Fibroblast of skin of left quadriceps (primary cell): Measurements from ENCODE around the gene PRKCSH.
A peak's percentile ranks its signal among the peaks of the same experiment; 100 is the strongest.
"Not testable (repeated sequence)": the region's sequence is repeated elsewhere in the genome, so short reads cannot be mapped to it uniquely, and the experiment has no call there.

Experiments
- DNase-seq, 2 experiments: peaks; one replicate each; pipeline ENCODE4 v3.0.0-alpha.2; 2013; ENCODE audit warnings: low read depth in 2 of 2

PRKCSH gene

GRCh38 chr19:11435057-11435832 lies at the start of gene PRKCSH, which contains the start of gene ODAD3:
PRKCSH (plus strand) TSS chr19:11435635; CDS start chr19:11436118, 483 bp downstream.
ODAD3 (minus strand) TSS chr19:11435121; CDS start chr19:11435016, 105 bp downstream.
- peak; percentile 100 for DNase-seq

- no peak for DNase-seq
Measured at GRCh38 chr19:11387162-11388034, 48.0 kb upstream of the PRKCSH start.

GRCh38 chr19:11390359-11390758 lies 45.1 kb upstream of the PRKCSH start:
- no peak for DNase-seq

GRCh38 chr19:11390933-11391680 lies 44.3 kb upstream of the PRKCSH start:
- no peak for DNase-seq

GRCh38 chr19:11397089-11397610 lies 38.3 kb upstream of the PRKCSH start:
- DNase-seq = no peak

- no peak for DNase-seq
Measured at GRCh38 chr19:11399667-11400066, 35.8 kb upstream of the PRKCSH start.

GRCh38 chr19:11400798-11401197 lies 34.6 kb upstream of the PRKCSH start:
- no peak for DNase-seq

- DNase-seq = no peak
Measured at GRCh38 chr19:11401808-11402543, 33.5 kb upstream of the PRKCSH start.

- no peak for DNase-seq
Measured at GRCh38 chr19:11404588-11405222, 30.7 kb upstream of the PRKCSH start.

- no peak for DNase-seq
Measured at GRCh38 chr19:11405846-11406643, 29.4 kb upstream of the PRKCSH start.

GRCh38 chr19:11406703-11407236 lies 28.7 kb upstream of the PRKCSH start:
- DNase-seq = not testable (repeated sequence)

GRCh38 chr19:11408591-11408990 lies 26.8 kb upstream of the PRKCSH start:
- no peak for DNase-seq

- no peak for DNase-seq
Measured at GRCh38 chr19:11410682-11411081, 24.8 kb upstream of the PRKCSH start.

- no peak for DNase-seq
Measured at GRCh38 chr19:11414544-11414943, 20.9 kb upstream of the PRKCSH start.

GRCh38 chr19:11416346-11417052 lies 18.9 kb upstream of the PRKCSH start:
- no peak for DNase-seq

GRCh38 chr19:11418094-11418548 lies 17.3 kb upstream of the PRKCSH start:
- DNase-seq = no peak

GRCh38 chr19:11418549-11419506 lies 16.6 kb upstream of the PRKCSH start, which contains the start of gene RGL3:
RGL3 (minus strand) TSS chr19:11419314; CDS start chr19:11419278, 36 bp downstream.
- DNase-seq = no peak
